ENCODE measurements around the gene PGM2L1. TPM values are rescaled to one million over a fixed set of nuclear protein-coding genes. Genes with fewer than 3 reads are reported as not detected.

PGM2L1 gene
- total and polyA plus RNA-seq, 2 experiments from 2014 or later: 32.6 to 44.4 TPM

DNA sequence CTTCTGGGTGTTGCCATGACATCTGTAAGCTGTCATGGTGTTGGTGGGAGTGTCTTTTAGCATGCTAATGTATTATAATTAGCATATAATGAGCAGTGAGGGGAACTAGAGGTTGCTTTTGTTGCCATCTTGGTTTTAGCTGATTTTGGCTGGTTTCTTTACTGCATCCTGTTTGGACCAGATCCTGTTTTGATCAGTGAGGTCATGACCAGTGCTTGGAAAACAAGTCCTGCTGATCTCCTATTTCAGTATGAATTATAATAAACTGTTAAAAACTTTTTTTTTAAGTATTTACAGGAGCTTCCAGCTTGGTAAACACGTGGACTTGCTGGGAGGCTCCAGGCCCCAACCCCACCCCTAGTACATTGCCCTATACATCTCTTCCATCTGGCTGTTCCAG, 56.3 kb downstream of the PGM2L1 start:
- peaks cover 25% of the 10 kb centered on the region for H3K36me3 Mint-ChIP-seq (ENCODE audit: low read depth)
- no peaks in the 10 kb centered on the region for H3K27me3 Mint-ChIP-seq (ENCODE audit: insufficient read depth, low read depth, poor library complexity)
- no peak overlapping the region for H3K4me3 Mint-ChIP-seq

More for the DNA sequence above, 56.3 kb downstream of the PGM2L1 start:
- Histone ChIP-seq H3K4me2 (no peak overlapping the region), H3K27ac (ENCODE audit: low read depth) (no peak overlapping the region), H4K20me1 (replicated peaks; ENCODE audit: insufficient read depth) (no peaks in the 10 kb centered on the region), H3K4me3 (no peak overlapping the region), H3K79me2 (replicated peaks; ENCODE audit: insufficient read depth) (no peaks in the 10 kb centered on the region), H3K27me3 (ENCODE audit: insufficient read depth) (no peaks in the 10 kb centered on the region), H3K9me2 (ENCODE audit: insufficient read depth) (no peaks in the 10 kb centered on the region), H3K4me1 (ENCODE audit: insufficient read depth) (no peaks in the 10 kb centered on the region), H2AFZ (no peak overlapping the region), H3F3A (replicated peaks; ENCODE audit: low read depth) (no peaks in the 10 kb centered on the region), H3K36me3 (ENCODE audit: insufficient read depth) (peaks cover 25% of the 10 kb centered on the region; the same call in 1 of the 2 replicates)
- TF ChIP-seq CREB1 (CRISPR knock-in tag; IDR thresholded peaks at IDR 0.05; ENCODE audit: low read depth) (no peak), EZH2 (IDR thresholded peaks at IDR 0.05; ENCODE audit: low read depth, unreplicated experiment) (no peak), POLR2AphosphoS5 (IDR thresholded peaks at IDR 0.05; ENCODE audit: low read depth) (no peak), ZNF462 (CRISPR knock-in tag; IDR thresholded peaks at IDR 0.05) (no peak), REST (IDR thresholded peaks at IDR 0.05; ENCODE audit: unreplicated experiment) (no peak), ZNF331 (CRISPR knock-in tag; IDR thresholded peaks at IDR 0.05; ENCODE audit: low read depth) (no peak), NANOG (IDR thresholded peaks at IDR 0.05; ENCODE audit: borderline replicate concordance) (no peak), JUNB (IDR thresholded peaks at IDR 0.05; ENCODE audit: unreplicated experiment) (no peak), ZNF114 (CRISPR knock-in tag; IDR thresholded peaks at IDR 0.05) (no peak), EZH2phosphoT487 (IDR thresholded peaks at IDR 0.05; ENCODE audit: unreplicated experiment) (no peak), STAT1 (IDR thresholded peaks at IDR 0.05; ENCODE audit: unreplicated experiment) (no peak), CTCF (conservative IDR thresholded peaks at IDR 0.05; ENCODE audit: low read depth in 2 of 2) (no peak)
- TF ChIP-seq, protein P1, sequence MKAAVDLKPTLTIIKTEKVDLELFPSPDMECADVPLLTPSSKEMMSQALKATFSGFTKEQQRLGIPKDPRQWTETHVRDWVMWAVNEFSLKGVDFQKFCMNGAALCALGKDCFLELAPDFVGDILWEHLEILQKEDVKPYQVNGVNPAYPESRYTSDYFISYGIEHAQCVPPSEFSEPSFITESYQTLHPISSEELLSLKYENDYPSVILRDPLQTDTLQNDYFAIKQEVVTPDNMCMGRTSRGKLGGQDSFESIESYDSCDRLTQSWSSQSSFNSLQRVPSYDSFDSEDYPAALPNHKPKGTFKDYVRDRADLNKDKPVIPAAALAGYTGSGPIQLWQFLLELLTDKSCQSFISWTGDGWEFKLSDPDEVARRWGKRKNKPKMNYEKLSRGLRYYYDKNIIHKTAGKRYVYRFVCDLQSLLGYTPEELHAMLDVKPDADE (IDR thresholded peaks at IDR 0.05): no peak
- Mint-ChIP-seq H3K27ac (no peak overlapping the region), H3K4me1 (no peaks in the 10 kb centered on the region), H3K9me3 (no peaks in the 10 kb centered on the region)
- ATAC-seq (no peak), DNase-seq (ENCODE audit: low spot score) (no peak)
